HPDE6-E6E7 (cell line): Measurements from ENCODE around the gene PRRC2A.

Experiments used
- DNase-seq: peaks from one replicate; pipeline ENCODE4 v3.0.0; 2011; ENCODE audit warnings: missing footprints; ENCODE audit errors: extremely low spot score

PRRC2A gene

DNA sequence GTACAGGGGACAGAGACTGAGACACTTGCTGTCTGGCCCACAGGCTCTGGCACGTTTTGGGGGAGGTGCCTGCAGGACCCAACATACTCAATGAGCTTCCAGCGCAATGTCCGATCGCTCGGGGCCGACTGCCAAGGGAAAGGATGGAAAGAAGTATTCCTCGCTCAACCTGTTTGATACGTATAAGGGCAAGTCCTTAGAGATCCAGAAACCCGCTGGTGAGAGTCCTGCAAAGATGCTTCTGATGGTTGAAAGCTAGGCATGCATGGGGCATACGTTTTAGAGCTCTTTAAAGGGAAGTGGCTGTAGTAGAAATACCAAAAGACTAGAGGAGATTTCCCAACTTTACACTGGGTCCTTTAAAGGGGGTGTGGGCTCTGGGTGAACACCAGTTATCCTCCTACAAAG, 2.2 kb downstream of the PRRC2A start:
- DNase-seq = peak; percentile 25

DNA sequence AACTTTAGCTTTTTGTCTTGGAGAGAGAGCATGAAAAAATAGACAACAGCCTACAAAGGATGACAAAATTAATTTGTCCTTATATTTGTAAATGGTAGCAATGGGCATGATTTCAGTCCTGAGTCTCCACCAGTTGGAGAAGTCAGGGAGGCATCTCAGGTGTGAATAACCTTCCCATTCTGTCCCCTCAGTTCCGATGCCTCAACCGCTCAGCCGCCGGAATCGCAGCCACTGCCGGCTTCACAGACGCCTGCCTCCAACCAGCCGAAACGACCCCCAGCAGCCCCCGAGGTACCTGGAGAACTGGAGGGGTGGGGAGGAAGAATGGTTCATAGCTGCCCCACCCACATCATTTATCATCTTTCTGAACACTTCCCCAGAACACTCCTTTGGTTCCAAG, 3.6 kb downstream of the PRRC2A start:
- no peak for DNase-seq

DNA sequence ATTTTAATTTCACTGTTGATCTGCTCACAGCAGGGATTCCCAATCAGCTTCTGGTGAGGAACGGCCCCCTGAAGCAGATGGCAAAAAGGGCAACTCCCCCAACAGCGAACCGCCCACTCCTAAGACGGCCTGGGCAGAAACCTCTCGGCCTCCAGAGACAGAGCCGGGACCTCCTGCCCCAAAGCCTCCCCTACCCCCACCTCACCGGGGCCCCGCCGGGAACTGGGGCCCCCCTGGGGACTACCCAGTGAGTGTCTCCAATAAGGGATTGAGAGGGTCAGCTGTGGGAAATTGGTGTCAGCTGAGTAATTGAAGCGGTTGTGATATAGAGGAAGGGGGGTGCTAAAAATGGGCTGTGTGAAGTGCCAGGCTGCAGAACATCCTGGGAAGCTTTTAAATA, 6.4 kb downstream of the PRRC2A start:
- DNase-seq = no peak

DNA sequence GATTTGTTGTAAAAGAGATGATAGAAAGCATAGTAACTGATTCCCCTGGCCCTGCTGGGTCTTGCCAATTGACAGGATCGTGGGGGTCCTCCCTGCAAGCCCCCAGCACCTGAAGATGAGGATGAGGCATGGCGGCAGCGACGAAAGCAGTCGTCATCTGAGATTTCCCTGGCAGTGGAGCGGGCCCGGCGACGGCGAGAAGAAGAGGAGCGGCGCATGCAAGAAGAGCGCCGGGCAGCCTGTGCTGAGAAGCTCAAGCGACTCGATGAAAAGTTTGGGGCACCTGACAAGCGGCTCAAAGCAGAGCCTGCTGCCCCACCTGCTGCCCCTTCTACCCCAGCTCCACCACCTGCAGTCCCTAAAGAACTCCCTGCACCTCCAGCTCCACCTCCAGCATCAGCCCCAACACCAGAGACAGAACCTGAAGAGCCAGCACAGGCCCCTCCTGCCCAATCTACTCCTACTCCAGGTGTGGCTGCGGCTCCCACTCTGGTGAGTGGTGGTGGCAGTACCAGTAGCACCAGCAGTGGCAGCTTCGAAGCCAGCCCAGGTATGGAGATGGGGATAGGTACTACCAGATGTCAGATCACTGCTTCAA, 7.3 kb downstream of the PRRC2A start:
- no peak for DNase-seq

DNA sequence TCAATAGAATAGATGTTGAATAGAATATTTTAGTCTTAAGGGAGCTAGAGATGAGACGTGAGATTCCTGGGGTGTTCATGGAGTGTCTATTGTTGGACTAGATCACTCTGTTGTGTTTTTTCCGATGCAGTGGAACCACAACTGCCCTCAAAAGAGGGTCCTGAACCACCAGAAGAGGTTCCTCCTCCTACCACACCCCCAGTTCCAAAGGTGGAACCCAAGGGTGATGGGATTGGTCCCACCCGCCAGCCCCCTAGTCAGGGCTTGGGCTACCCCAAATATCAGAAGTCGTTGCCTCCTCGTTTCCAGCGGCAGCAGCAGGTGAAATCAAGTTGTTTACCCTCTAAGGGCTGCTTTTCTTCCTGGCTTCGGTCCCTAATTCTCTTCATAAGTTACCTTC, 8.5 kb downstream of the PRRC2A start:
- no peak for DNase-seq

DNA sequence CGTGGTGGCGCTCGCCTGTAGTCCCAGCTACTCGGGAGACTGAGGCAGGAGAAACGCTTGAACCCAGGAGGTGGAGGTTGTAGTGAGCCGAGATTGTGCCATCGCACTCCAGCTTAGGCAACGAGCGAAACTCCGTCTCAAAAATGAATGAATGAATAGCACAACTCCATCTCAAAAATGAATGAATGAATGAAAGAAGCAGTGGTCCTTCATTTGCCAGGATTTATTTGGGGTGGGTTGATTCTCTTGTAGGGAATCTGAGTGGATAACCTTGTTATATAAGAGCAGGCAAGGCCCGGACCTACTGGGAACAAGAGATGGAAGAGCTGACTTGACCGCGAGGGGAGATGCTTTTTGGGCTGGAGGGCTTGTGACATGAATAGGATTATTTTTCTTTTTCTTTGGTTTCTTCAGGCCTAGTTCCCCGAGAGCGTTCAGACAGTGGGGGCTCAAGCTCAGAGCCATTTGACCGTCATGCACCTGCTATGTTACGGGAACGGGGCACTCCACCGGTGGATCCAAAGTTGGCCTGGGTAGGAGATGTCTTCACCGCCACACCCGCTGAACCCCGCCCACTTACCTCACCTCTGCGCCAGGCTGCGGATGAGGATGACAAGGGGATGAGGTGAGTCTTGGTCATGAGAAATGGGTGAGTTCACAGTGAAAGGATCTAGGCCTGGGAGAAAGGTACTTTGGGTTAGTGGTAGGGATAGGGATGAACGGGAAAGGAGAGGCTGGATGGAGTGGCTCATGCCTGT, 9.8 kb downstream of the PRRC2A start:
- no peak for DNase-seq

DNA sequence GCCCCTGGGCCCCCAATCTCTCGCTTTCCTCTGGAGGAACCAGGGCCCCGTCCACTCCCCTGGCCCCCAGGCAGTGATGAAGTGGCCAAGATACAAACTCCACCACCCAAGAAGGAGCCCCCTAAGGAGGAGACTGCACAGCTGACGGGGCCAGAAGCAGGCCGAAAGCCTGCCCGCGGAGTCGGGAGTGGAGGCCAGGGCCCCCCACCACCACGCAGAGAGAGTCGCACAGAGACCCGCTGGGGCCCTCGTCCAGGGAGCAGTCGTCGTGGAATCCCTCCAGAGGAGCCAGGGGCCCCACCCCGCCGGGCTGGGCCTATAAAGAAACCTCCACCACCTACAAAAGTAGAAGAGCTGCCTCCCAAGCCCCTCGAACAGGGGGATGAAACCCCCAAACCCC, 10.7 kb downstream of the PRRC2A start:
- DNase-seq = no peak

DNA sequence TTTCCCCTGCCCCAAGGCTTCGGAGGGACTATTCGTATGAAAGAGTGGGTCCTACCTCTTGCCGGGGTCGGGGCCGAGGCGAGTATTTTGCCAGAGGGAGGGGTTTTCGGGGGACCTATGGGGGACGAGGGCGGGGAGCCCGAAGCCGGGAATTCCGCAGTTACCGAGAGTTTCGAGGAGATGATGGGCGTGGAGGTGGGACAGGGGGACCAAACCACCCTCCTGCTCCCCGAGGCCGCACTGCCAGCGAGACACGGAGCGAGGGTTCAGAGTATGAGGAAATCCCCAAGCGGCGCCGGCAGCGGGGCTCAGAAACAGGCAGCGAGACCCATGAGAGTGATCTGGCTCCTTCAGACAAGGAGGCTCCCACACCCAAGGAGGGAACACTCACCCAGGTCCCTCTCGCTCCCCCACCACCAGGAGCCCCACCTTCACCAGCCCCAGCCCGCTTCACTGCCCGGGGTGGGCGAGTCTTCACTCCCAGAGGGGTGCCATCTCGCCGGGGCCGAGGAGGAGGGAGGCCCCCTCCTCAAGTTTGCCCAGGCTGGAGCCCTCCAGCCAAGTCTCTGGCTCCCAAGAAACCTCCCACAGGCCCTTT, 11.3 kb downstream of the PRRC2A start:
- DNase-seq = no peak

DNA sequence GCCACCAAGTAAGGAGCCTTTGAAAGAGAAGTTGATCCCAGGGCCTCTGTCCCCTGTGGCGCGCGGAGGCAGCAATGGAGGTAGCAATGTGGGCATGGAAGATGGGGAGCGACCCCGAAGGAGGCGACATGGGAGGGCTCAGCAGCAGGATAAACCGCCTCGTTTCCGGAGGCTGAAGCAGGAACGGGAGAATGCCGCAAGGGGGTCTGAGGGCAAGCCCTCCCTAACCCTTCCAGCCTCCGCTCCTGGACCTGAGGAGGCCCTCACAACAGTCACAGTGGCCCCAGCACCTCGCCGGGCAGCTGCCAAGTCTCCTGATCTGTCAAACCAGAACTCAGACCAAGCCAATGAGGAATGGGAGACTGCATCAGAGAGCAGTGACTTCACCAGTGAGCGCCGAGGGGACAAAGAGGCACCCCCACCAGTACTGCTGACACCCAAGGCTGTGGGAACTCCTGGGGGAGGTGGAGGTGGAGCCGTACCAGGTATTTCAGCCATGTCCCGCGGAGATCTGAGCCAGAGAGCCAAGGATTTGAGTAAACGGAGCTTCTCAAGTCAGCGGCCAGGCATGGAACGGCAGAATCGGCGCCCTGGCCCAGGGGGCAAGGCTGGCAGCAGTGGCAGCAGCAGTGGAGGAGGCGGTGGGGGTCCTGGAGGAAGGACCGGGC, 11.9 kb downstream of the PRRC2A start:
- DNase-seq = no peak

DNA sequence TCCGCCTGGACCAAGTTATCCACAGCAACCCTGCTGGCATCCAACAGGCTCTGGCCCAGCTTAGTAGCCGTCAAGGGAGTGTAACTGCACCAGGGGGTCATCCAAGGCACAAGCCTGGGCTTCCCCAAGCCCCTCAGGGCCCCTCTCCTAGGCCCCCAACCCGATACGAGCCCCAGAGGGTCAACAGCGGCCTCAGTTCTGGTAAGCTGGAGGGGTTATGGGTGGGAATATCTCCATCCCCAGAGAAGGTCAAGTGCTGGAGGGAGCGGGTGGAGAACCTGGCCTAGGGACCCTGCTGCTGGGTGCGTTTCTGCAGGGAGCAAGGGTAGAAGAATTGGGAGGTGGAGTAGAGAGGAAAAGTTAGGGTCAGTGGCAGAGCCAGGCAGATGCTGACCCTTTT, 12.9 kb downstream of the PRRC2A start:
- DNase-seq = no peak

DNA sequence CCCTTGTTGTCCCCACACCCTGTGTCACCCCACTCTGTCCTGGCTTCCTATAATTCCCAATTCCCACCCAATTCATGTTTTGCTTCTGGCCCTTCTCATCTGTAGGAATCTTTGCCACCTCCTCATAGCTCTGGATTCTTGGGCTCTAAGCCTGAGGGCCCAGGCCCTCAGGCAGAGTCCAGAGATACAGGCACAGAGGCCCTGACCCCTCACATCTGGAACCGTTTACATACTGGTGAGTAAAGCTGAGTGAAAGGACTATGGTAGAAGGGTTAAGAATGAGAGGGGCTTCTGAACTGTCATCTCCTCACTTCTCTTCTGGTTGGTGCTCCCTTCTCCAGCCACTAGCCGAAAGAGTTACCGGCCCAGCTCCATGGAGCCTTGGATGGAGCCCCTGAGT, 13.6 kb downstream of the PRRC2A start:
- DNase-seq = no peak

DNA sequence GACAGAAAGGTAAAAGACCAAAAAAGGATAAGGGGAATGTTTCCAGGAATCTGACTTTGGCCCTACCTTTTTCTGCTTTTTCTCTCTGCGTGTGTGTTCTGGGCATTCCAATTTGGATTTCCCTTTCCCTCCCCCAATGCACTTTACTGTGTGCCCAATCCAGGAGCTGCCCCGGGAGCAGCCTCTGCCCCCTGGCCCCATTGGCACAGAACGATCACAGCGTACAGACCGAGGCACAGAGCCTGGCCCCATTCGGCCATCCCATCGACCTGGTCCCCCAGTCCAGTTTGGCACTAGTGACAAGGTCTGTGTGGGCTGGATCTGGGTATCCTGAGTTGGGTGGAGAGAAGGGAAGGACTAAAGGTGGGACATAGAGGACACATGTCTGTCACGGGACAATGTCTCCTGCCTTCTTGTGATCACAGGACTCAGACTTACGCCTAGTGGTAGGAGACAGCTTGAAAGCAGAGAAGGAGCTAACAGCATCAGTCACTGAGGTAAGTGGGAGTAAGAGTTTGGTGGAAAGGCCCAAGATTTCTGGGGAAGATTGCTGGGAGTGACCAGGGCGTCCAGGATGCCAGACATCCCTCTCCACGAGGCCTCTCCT, 14.6 kb downstream of the PRRC2A start:
- DNase-seq = no peak

DNA sequence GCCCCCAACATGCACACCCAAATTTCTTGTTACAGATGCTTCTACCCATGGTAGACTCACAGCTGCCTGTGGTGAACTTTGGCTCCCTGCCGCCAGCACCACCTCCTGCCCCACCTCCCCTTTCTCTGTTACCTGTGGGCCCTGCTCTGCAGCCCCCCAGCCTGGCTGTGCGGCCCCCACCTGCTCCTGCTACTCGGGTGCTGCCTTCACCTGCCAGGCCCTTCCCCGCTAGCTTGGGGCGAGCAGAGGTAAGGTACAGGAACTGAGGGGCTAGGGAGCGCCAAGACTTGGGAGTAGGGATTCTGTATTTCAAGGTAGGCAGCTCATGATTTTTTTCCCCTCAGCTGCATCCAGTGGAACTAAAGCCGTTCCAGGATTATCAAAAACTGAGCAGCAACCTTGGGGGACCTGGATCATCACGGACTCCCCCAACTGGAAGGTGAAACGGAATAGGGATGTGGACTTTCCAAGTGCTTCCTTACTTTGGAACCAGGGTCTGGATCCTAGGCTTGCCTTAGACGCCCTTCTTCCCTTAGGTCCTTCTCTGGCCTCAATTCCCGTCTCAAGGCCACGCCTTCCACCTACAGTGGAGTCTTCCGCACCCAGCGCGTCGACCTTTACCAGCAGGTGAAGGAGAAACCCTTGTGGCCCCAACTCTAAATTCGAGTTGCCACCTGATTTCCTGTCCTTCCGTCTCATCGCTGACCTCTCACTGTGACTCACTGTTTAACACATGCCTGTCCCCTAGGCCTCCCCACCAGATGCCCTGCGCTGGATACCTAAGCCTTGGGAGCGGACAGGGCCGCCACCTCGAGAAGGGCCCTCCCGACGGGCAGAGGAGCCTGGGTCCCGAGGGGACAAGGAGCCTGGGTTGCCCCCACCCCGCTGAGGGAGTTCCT, 16.4 kb downstream of the PRRC2A start:
- DNase-seq = no peak

DNA sequence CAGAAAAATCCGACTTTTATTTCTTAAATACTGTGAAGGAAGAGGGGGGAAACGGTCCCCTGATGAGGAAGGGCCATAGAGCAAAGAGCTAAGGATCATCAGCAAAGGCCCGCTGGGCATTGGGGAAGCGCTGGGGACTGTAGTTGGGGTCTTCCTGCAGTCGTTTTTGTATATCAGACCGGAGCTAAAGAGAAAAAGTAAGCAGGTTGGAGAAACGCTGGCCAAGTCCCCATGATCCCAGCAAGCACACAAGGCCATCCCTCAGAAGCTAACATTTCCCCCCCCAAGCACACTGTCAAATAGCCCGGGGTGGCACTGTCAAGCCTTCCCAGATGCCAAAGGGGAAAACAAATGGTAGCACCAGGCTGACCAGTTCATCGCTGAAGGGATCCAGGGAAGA, 18.5 kb downstream of the PRRC2A start:
- DNase-seq = no peak

DNA sequence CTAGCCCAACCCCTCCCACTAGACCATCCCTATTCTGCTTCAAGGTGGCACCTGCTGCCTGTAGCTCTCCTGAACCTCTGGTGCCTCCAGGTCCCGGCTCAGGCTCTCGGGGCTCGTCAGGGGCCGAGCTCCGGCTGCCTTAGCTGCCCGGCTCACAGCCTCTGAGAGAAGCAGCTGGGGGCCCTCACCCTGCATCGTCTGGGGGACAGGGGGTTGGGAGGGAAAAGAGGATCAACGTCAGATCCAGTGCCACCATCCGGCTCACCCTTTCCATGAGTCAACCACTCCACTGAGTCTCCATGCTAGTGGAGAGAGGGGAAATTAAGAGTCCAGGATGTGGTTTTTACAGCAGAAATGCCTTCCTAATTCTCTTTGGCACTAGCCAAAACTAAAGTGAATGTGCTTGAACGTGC, 18.9 kb downstream of the PRRC2A start:
- DNase-seq = no peak

DNA sequence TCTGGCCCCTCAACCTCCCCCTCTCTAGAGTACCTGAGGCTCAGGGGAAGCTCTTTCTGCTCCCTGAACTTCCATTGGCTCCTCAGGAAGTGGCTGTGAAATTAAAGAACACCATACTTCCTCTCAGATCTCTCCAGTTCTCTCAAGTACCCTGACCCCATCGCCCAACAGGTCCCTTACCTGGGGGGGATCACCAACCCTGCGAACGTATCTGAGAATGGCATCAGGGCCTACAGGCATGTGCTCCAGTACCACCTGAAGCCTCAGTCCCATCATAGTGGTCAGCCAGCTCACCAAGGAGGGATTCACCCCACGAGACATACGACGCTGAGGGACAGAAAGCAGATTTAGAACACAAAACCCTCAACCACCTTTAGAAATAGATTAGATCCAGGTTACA, 20.1 kb downstream of the PRRC2A start:
- no peak for DNase-seq

DNA sequence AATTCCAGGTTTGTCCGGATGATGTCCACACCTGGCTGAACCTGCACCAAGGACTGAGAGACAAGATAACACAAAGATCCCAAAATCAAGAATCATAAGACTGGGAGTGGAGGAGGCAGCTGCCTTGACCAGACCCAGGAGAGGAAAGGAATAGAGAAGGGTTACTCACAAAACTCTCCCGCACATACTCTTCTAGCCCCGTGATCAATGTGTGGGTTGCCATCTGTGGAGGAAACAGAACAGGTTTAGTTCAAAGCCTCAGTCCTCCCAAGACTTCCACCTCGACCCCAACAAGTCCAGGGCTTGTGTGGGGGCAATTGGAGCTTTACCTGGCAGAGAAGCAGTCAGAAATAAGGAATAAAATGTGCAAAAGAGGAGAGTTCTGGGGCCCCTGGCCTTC, 20.9 kb downstream of the PRRC2A start:
- no peak for DNase-seq

DNA sequence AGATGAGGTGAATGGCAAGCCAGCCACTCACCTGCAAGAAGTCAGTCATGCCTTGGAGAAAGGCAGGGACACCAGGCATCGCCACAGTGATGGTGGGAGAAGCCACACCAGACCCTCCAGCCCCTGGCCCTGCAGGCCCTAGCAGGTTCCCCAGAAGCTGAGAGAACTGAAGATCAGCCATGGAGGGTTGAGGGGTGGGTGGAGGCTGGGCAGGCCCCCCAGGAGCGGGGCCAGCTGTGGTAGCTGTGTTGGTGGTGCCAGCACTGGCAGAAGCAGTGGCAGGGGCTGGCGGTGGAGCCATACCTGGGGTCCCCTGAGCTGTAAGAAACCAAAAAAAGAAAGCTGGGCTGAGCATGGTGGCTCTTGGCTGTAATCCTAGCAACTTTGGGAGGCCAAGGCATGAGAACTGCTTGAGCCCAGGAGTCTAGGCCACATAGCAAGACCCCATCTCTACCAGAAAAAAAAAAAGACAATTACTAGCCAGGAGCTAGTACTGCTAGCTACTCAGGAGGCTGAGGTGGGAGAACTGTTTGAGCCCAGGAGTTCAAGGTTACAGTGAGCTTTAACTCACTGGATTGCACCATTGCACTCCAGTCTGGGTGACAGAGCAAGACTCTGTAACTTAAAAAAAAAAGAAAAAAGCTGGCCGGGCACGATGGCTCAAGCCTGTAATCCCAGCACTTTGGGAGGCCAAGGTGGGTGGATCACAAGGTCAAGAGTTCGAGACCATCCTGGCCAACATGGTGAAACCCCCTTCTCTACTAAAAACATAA, 22.5 kb downstream of the PRRC2A start:
- no peak for DNase-seq

DNA sequence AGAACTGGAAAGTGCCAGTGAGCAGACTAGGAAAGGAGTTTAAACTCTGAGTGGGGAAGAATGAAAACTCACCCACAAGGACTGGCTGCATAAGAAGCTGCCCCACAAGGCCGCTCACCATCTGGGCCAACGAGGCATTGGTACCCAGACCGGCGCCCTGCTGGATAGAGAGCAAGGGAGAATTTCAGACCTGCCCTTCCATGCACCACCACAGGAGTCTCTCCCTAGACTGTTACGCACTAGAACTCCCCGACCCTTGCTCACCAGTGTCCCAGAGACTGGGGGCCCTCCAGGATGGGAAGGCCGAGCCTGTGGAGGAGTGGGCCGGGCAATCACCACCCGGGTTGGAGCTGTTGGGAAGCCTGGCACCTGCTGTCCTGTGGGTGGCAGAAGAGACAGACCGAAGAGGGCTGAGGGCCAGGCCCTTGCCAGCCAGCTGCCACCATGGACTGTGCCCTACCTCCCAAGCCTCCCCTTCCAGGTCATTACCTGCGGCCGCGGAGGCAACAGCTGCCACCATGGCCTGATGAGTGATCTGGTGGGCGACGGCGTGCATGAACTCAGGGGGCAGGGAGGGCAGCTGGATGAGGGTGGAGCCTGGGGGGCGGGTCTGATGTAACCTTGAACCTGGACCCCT, 23.4 kb downstream of the PRRC2A start:
- no peak for DNase-seq

DNA sequence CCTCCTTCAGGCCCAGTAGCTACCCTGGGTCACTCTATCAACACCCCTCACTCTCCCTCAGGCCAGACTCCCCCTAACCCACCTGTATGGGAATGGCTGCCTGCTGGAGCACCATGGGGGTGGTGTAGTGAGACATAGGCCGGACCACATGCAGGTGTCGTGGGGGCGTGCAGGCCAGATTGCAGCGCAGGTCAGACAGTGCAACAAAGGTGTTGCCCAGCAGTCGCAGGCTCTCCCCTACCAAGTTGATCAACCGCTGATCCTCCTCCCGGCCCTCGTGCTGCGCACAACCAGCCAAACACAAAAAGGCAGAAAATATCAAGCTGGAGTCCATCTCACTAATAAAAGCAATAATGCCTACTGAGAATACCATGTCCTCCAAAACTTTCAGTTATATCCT, 24.8 kb downstream of the PRRC2A start:
- DNase-seq = no peak
